ENCODE data around the gene MEOX1. TPM values are rescaled to one million over a fixed set of nuclear protein-coding genes. Genes with fewer than 3 reads are reported as not detected.

MEOX1 gene
- total and polyA plus RNA-seq, 2 of the 13 experiments (the other 11 are each of a cell fraction or from before 2014, with no cell fraction given) = not detected

DNA sequence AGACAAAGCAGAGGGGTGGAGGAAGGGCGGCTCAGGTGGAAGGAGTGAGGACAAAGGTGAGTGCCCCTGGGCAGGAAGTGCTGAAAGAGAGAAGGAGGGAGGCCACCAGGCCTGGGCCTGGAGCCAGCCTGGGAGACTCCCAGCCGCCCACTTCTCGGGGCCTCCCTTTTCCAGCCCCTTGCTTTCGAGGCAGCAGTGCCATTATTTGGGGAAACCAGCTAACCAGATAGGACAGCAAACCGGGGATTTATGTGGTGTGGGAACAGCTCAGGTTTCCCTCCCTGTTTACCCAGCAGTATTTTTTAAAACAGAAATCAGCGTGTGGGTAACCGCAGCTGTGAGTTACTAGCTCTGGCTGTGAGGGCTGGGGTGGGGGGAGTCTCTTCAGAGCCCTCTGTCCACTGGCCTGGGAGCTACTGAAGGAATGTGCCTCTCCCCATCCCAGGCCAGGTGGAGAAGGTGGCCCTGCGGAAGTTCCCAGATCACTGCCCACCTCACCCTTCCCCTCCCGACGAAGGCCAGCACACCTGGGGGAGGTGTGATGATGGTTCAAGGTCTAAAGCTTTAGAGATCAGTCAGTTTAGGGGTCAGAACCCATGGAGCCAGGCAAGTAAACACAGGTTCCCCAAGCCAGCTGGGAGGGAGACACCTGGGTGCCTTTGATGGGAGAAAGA lies 8.4 kb upstream of the MEOX1 start (continued):
- TF ChIP-seq HNF4A (CRISPR knock-in tag; IDR thresholded peaks at IDR 0.05) (peak; percentile 83), TSC22D2 (CRISPR knock-in tag; IDR thresholded peaks at IDR 0.05; ENCODE audit: borderline replicate concordance) (no peak), SRSF1 (optimal IDR thresholded peaks at IDR 0.05; ENCODE audit: low read depth, low read length) (no peak), PHF21A (CRISPR knock-in tag; IDR thresholded peaks at IDR 0.05) (peak; percentile 78), ZNF660 (CRISPR knock-in tag; IDR thresholded peaks at IDR 0.05; ENCODE audit: borderline replicate concordance, low read depth) (no peak), ZFP41 (CRISPR knock-in tag; IDR thresholded peaks at IDR 0.05; ENCODE audit: borderline replicate concordance) (no peak), ZNF616 (CRISPR knock-in tag; IDR thresholded peaks at IDR 0.05; ENCODE audit: low read depth) (peak; percentile 7; the same call in 1 of the 2 replicates), ZNF878 (CRISPR knock-in tag; IDR thresholded peaks at IDR 0.05) (no peak), ZNF251 (CRISPR knock-in tag; IDR thresholded peaks at IDR 0.05) (no peak; the same call in 1 of the 2 replicates), NRL (CRISPR knock-in tag; IDR thresholded peaks at IDR 0.05; ENCODE audit: borderline replicate concordance) (peak; percentile 61; the same call in 1 of the 2 replicates), ZNF546 (CRISPR knock-in tag; conservative IDR thresholded peaks at IDR 0.05) (no peak), SNAPC4 (CRISPR knock-in tag; IDR thresholded peaks at IDR 0.05) (no peak)
- TF ChIP-seq, protein P1, sequence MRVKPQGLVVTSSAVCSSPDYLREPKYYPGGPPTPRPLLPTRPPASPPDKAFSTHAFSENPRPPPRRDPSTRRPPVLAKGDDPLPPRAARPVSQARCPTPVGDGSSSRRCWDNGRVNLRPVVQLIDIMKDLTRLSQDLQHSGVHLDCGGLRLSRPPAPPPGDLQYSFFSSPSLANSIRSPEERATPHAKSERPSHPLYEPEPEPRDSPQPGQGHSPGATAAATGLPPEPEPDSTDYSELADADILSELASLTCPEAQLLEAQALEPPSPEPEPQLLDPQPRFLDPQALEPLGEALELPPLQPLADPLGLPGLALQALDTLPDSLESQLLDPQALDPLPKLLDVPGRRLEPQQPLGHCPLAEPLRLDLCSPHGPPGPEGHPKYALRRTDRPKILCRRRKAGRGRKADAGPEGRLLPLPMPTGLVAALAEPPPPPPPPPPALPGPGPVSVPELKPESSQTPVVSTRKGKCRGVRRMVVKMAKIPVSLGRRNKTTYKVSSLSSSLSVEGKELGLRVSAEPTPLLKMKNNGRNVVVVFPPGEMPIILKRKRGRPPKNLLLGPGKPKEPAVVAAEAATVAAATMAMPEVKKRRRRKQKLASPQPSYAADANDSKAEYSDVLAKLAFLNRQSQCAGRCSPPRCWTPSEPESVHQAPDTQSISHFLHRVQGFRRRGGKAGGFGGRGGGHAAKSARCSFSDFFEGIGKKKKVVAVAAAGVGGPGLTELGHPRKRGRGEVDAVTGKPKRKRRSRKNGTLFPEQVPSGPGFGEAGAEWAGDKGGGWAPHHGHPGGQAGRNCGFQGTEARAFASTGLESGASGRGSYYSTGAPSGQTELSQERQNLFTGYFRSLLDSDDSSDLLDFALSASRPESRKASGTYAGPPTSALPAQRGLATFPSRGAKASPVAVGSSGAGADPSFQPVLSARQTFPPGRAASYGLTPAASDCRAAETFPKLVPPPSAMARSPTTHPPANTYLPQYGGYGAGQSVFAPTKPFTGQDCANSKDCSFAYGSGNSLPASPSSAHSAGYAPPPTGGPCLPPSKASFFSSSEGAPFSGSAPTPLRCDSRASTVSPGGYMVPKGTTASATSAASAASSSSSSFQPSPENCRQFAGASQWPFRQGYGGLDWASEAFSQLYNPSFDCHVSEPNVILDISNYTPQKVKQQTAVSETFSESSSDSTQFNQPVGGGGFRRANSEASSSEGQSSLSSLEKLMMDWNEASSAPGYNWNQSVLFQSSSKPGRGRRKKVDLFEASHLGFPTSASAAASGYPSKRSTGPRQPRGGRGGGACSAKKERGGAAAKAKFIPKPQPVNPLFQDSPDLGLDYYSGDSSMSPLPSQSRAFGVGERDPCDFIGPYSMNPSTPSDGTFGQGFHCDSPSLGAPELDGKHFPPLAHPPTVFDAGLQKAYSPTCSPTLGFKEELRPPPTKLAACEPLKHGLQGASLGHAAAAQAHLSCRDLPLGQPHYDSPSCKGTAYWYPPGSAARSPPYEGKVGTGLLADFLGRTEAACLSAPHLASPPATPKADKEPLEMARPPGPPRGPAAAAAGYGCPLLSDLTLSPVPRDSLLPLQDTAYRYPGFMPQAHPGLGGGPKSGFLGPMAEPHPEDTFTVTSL (CRISPR knock-in tag; IDR thresholded peaks at IDR 0.05; ENCODE audit: borderline replicate concordance) = no peak
- TF ChIP-seq, protein P2, sequence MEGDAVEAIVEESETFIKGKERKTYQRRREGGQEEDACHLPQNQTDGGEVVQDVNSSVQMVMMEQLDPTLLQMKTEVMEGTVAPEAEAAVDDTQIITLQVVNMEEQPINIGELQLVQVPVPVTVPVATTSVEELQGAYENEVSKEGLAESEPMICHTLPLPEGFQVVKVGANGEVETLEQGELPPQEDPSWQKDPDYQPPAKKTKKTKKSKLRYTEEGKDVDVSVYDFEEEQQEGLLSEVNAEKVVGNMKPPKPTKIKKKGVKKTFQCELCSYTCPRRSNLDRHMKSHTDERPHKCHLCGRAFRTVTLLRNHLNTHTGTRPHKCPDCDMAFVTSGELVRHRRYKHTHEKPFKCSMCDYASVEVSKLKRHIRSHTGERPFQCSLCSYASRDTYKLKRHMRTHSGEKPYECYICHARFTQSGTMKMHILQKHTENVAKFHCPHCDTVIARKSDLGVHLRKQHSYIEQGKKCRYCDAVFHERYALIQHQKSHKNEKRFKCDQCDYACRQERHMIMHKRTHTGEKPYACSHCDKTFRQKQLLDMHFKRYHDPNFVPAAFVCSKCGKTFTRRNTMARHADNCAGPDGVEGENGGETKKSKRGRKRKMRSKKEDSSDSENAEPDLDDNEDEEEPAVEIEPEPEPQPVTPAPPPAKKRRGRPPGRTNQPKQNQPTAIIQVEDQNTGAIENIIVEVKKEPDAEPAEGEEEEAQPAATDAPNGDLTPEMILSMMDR (CRISPR knock-in tag; IDR thresholded peaks at IDR 0.05) = no peak
- TF ChIP-seq, protein P3, sequence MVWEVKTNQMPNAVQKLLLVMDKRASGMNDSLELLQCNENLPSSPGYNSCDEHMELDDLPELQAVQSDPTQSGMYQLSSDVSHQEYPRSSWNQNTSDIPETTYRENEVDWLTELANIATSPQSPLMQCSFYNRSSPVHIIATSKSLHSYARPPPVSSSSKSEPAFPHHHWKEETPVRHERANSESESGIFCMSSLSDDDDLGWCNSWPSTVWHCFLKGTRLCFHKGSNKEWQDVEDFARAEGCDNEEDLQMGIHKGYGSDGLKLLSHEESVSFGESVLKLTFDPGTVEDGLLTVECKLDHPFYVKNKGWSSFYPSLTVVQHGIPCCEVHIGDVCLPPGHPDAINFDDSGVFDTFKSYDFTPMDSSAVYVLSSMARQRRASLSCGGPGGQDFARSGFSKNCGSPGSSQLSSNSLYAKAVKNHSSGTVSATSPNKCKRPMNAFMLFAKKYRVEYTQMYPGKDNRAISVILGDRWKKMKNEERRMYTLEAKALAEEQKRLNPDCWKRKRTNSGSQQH (CRISPR knock-in tag; IDR thresholded peaks at IDR 0.05; ENCODE audit: low read depth) = no peak
